Keratinocyte (primary cell): ENCODE measurements around the gene JRKL. TPM values are rescaled to one million over a fixed set of nuclear protein-coding genes. Genes with fewer than 3 reads are reported as not detected.
A peak's percentile ranks its signal among the peaks of the same experiment; 100 is the strongest.

ENCODE experiments used
- DNase-seq: peaks from one replicate; pipeline ENCODE4 v3.0.0-alpha.2; 2011; ENCODE audit warnings: low read depth, missing footprints, low spot score
- FAIRE-seq: peaks from 2 replicates; lab custom pipeline; 2011; peaks lifted over from hg19 to GRCh38; lab: Jason Lieb, UNC
- H2AFZ ChIP-seq: 2 replicates; pipeline ENCODE4 v1.6.0; 2012; ENCODE audit warnings: low read length, control low read depth, inconsistent platforms; ENCODE audit not compliant: control insufficient read depth
- H3K27ac ChIP-seq: 2 replicates; pipeline ENCODE4 v1.5.1; 2011; ENCODE audit warnings: low read length; ENCODE audit not compliant: control insufficient read depth, insufficient read depth
- H3K27me3 ChIP-seq: 3 replicates; pipeline ENCODE4 v1.6.0; 2011; ENCODE audit warnings: low read length; ENCODE audit not compliant: control insufficient read depth, insufficient read depth; ENCODE audit errors: extremely low read depth
- H3K36me3 ChIP-seq, 2 experiments: 2 replicates in 1 of 2; 3 replicates in 1 of 2; pipeline ENCODE4 v1.5.1; 2011; ENCODE audit warnings: low read length in 2 of 2, mild to moderate bottlenecking in 1 of 2; ENCODE audit not compliant: control insufficient read depth in 2 of 2, insufficient read depth in 2 of 2; ENCODE audit errors: extremely low read depth in 1 of 2
- H3K4me1 ChIP-seq: 3 replicates; pipeline ENCODE4 v1.5.1; 2011; ENCODE audit warnings: low read length; ENCODE audit not compliant: control insufficient read depth, insufficient read depth; ENCODE audit errors: extremely low read depth
- H3K4me2 ChIP-seq: 3 replicates; pipeline ENCODE4 v1.6.0; 2011; ENCODE audit warnings: low read depth, low read length; ENCODE audit not compliant: control insufficient read depth, insufficient read depth; ENCODE audit errors: extremely low read depth
- H3K4me3 ChIP-seq, 3 experiments: fragments of 200-600 bp in 1 of 3; sonication (generic) in 1 of 3; 2 replicates in 2 of 3; 3 replicates in 1 of 3; pipeline ENCODE4 v1.5.1; 2011 to 2016; ENCODE audit warnings: low read length in 3 of 3, mild to moderate bottlenecking in 3 of 3, control low read depth in 2 of 3, inconsistent platforms in 1 of 3, low read depth in 1 of 3, mixed read lengths in 1 of 3, mixed run types in 1 of 3, moderate library complexity in 1 of 3; ENCODE audit not compliant: control insufficient read depth in 2 of 3, insufficient read depth in 2 of 3; ENCODE audit errors: extremely low read depth in 1 of 3
- H3K79me2 ChIP-seq: 2 replicates; pipeline ENCODE4 v1.6.0; 2012; ENCODE audit warnings: low read length; ENCODE audit not compliant: control insufficient read depth, insufficient read depth
- H3K9ac ChIP-seq: 3 replicates; pipeline ENCODE4 v1.6.0; 2011; ENCODE audit warnings: low read length; ENCODE audit not compliant: control insufficient read depth, insufficient read depth; ENCODE audit errors: extremely low read depth
- H3K9me1 ChIP-seq: 3 replicates; pipeline ENCODE4 v1.6.0; 2011; ENCODE audit warnings: low read length; ENCODE audit not compliant: control insufficient read depth, insufficient read depth; ENCODE audit errors: extremely low read depth
- H3K9me3 ChIP-seq: 2 replicates; pipeline ENCODE4 v1.5.1; 2012; ENCODE audit warnings: low read depth, low read length; ENCODE audit not compliant: control insufficient read depth
- H4K20me1 ChIP-seq: 3 replicates; pipeline ENCODE4 v1.6.0; 2011; ENCODE audit warnings: low read length; ENCODE audit not compliant: control insufficient read depth, insufficient read depth; ENCODE audit errors: extremely low read depth
- EZH2 ChIP-seq: IDR thresholded peaks from one replicate; pipeline ENCODE4 v1.6.1; 2012; ENCODE audit warnings: inconsistent platforms, mild to moderate bottlenecking, low read length, moderate library complexity
- dilution Hi-C: fragments of 300-500 bp; cut with MboI; formaldehyde crosslinking; loops from one replicate; pipeline ENCODE4 v1.7.0; 2020; ENCODE audit warnings: low sequenced_read_pairs; ENCODE audit not compliant: extremely low pct_ligation_motif_present
- polyA plus RNA-seq, 5 experiments: library from polyadenylated mRNA; depleted of rRNA in 3 of 5; stranded (reverse) in 3 of 5; stranded (forward) in 1 of 5; unstranded in 1 of 5; fragments of >200 nt; gene quantifications; 1 replicate in 1 of 5; 2 replicates in 3 of 5; 3 replicates in 1 of 5; pipeline versions ENCODE4 v1.2.1 to v1.2.3, GENCODE V29; 2011 to 2012; ENCODE audit warnings: missing spikeins in 2 of 5, low read depth in 1 of 5, low replicate concordance in 1 of 5
- TF ChIP-seq, protein P1 (sequence below), 3 experiments: IDR thresholded peaks in 1 of 3; conservative IDR thresholded peaks in 1 of 3; optimal IDR thresholded peaks in 1 of 3; 2 replicates in 2 of 3; 3 replicates in 1 of 3; pipeline versions ENCODE3 to v1.5.1; 2011; ENCODE audit warnings: low read length in 3 of 3, mild to moderate bottlenecking in 3 of 3, moderate library complexity in 2 of 3, control low read depth in 1 of 3, inconsistent platforms in 1 of 3; ENCODE audit not compliant: insufficient read depth in 2 of 3; ENCODE audit errors: extremely low read depth in 1 of 3

The JRKL gene
- polyA plus RNA-seq, 1 donor (not counting 4 experiments of a cell fraction or from before 2014, with no cell fraction given): 6.9 TPM

DNA sequence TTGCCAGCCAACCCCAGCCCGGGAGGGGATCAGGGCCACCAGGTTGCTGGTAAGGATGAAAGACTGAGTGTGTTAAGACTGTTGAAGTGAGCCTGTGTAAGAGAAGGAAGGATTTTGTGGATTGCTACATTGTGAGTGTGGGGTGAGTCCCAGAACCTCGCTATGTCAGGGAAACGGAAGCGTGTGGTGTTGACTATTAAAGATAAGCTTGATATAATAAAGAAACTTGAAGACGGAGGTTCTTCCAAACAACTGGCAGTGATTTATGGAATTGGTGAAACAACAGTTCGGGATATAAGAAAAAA is 627 bp downstream of the JRKL start:
- DNase-seq: no peak
- TF ChIP-seq, protein P1, sequence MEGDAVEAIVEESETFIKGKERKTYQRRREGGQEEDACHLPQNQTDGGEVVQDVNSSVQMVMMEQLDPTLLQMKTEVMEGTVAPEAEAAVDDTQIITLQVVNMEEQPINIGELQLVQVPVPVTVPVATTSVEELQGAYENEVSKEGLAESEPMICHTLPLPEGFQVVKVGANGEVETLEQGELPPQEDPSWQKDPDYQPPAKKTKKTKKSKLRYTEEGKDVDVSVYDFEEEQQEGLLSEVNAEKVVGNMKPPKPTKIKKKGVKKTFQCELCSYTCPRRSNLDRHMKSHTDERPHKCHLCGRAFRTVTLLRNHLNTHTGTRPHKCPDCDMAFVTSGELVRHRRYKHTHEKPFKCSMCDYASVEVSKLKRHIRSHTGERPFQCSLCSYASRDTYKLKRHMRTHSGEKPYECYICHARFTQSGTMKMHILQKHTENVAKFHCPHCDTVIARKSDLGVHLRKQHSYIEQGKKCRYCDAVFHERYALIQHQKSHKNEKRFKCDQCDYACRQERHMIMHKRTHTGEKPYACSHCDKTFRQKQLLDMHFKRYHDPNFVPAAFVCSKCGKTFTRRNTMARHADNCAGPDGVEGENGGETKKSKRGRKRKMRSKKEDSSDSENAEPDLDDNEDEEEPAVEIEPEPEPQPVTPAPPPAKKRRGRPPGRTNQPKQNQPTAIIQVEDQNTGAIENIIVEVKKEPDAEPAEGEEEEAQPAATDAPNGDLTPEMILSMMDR (optimal IDR thresholded peaks at IDR 0.05 in 1 of 3, IDR thresholded peaks at IDR 0.05 in 1 of 3, conservative IDR thresholded peaks at IDR 0.05 in 1 of 3; ENCODE audit: extremely low read depth in 1 of 3, insufficient read depth in 2 of 3, low read length in 3 of 3): no peak
- no peak for TF ChIP-seq EZH2
- FAIRE-seq: no peak
- Histone ChIP-seq H3K4me1 (peaks cover 21% of the 10 kb centered on the region), H3K4me3 (peak overlapping the region; percentile 78 to 97 (median 91)), H4K20me1 (no peaks in the 10 kb centered on the region), H3K9me1 (peaks cover 2% of the 10 kb centered on the region), H3K36me3 (peaks cover 0 to 3% of the 10 kb centered on the region in 2 experiments), H3K9ac (peak overlapping the region; percentile 95), H3K79me2 (peaks cover 40% of the 10 kb centered on the region), H3K27ac (peak overlapping the region; percentile 96), H3K27me3 (no peaks in the 10 kb centered on the region), H2AFZ (peak overlapping the region; percentile 92), H3K4me2 (peak overlapping the region; percentile 98), H3K9me3 (no peaks in the 10 kb centered on the region)
- dilution Hi-C loops: no loop called here

GRCh38 chr11:96391698-96392307 is 2.0 kb downstream of the JRKL start:
- H3K27me3 ChIP-seq: no peaks in the 10 kb centered on the region
- peaks cover 26% of the 10 kb centered on the region for H3K4me1 ChIP-seq
- H3K4me3 ChIP-seq: peak overlapping the region in 1 of 3 experiments; percentile 8
- no peak overlapping the region for H3K27ac ChIP-seq
- dilution Hi-C loops: no loop called here
- peaks cover 0 to 3% of the 10 kb centered on the region in 2 experiments for H3K36me3 ChIP-seq
- no peaks in the 10 kb centered on the region for H4K20me1 ChIP-seq
- H3K9me3 ChIP-seq: no peaks in the 10 kb centered on the region
- peaks cover 2% of the 10 kb centered on the region for H3K9me1 ChIP-seq
- no peak for TF ChIP-seq EZH2
- TF ChIP-seq, protein P1 (optimal IDR thresholded peaks at IDR 0.05 in 1 of 3, IDR thresholded peaks at IDR 0.05 in 1 of 3, conservative IDR thresholded peaks at IDR 0.05 in 1 of 3; ENCODE audit: extremely low read depth in 1 of 3, insufficient read depth in 2 of 3, low read length in 3 of 3): no peak
- DNase-seq (no peak), FAIRE-seq (peak; percentile 5)
- H2AFZ ChIP-seq: no peak overlapping the region
- no peak overlapping the region for H3K9ac ChIP-seq
- peaks cover 37% of the 10 kb centered on the region for H3K79me2 ChIP-seq
- peak overlapping the region; percentile 1 for H3K4me2 ChIP-seq
